GM12892 (cell line): ENCODE data around the gene NME3.

ENCODE experiments used
- POLR2A ChIP-seq: IDR thresholded peaks from 2 replicates; pipeline ENCODE4 v1.6.1; 2011; ENCODE audit warnings: low read depth, low read length, control low read depth
- POLR2AphosphoS5 ChIP-seq: IDR thresholded peaks from 2 replicates; pipeline ENCODE4 v1.6.1; 2011; ENCODE audit warnings: low read depth, low read length, control low read depth
- TAF1 ChIP-seq: IDR thresholded peaks from 2 replicates; pipeline ENCODE4 v1.6.1; 2011; ENCODE audit warnings: low read depth, mild to moderate bottlenecking, control low read depth, low read length, borderline replicate concordance

DNA sequence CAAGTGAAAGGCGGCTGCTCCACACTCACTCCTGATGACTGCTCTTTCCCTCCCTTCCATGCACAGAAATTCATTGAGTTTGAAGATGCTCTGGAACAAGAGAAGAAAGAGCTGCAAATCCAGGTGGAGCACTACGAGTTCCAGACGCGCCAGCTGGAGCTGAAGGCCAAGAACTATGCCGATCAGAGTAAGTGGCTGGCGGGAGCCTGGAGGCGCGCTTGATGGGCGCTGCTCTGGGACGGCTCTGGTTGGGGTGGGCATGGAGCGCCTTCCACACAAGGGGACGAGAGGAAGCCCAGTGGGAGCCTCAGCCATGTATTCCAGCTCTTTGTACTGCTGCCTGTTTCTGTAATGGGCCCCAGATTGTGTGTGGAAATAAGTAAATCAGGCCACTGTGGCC, 46.9 kb downstream of the NME3 start:
- TF ChIP-seq POLR2AphosphoS5, result no peak
- no peak for TF ChIP-seq POLR2A
- no peak for TF ChIP-seq TAF1
